PFSK-1 (cell line): ENCODE measurements around the gene RBBP6.

ENCODE experiments used
- FOXP2 ChIP-seq: optimal IDR thresholded peaks from 2 replicates; pipeline ENCODE3; 2011; ENCODE audit warnings: borderline replicate concordance, control low read depth, inconsistent platforms; ENCODE audit not compliant: insufficient read depth; ENCODE audit errors: extremely low read length, extremely low read depth
- POLR2AphosphoS5 ChIP-seq: IDR thresholded peaks from 2 replicates; pipeline ENCODE4 v1.6.1; 2012; ENCODE audit warnings: low read depth, mild to moderate bottlenecking, control low read depth, low read length, moderate library complexity
- SIN3A ChIP-seq: IDR thresholded peaks from 2 replicates; pipeline ENCODE4 v1.6.1; 2012; ENCODE audit warnings: mild to moderate bottlenecking, low read length, moderate library complexity, borderline replicate concordance; ENCODE audit not compliant: insufficient read depth
- TAF1 ChIP-seq: IDR thresholded peaks from 2 replicates; pipeline ENCODE4 v1.6.1; 2012; ENCODE audit warnings: low read length, control low read depth, borderline replicate concordance; ENCODE audit not compliant: insufficient read depth
- TF ChIP-seq, protein P1 (sequence below), 2 experiments: IDR thresholded peaks; 2 replicates each; pipeline versions ENCODE4 v1.6.1 to v1.8.0; 2011 to 2012; ENCODE audit warnings: low read depth in 2 of 2, low read length in 2 of 2, control low read depth in 1 of 2, inconsistent platforms in 1 of 2, mild to moderate bottlenecking in 1 of 2, moderate library complexity in 1 of 2; ENCODE audit not compliant: insufficient read depth in 1 of 2

Gene RBBP6

DNA sequence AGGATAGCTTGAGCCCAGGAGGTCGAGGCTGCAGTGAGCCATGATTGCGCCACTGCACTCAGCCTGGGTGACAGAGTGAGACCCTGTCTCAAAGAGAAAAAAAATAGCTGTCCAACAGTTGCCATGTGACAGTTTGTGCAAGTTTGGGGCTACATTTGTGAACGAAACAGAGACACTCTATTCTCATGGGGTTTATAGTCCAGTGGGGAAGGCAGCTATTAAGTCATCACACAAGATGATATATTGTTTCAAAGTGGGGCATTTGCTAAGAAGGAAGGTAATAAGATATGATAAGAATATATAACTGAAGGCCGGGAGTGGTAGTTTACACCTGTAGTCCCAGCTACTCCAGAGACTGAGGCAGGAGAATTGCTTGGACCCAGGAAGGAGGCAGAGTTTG is 73.3 kb downstream of the RBBP6 start:
- TF ChIP-seq TAF1, result no peak
- no peak for TF ChIP-seq POLR2AphosphoS5
- TF ChIP-seq, protein P1, sequence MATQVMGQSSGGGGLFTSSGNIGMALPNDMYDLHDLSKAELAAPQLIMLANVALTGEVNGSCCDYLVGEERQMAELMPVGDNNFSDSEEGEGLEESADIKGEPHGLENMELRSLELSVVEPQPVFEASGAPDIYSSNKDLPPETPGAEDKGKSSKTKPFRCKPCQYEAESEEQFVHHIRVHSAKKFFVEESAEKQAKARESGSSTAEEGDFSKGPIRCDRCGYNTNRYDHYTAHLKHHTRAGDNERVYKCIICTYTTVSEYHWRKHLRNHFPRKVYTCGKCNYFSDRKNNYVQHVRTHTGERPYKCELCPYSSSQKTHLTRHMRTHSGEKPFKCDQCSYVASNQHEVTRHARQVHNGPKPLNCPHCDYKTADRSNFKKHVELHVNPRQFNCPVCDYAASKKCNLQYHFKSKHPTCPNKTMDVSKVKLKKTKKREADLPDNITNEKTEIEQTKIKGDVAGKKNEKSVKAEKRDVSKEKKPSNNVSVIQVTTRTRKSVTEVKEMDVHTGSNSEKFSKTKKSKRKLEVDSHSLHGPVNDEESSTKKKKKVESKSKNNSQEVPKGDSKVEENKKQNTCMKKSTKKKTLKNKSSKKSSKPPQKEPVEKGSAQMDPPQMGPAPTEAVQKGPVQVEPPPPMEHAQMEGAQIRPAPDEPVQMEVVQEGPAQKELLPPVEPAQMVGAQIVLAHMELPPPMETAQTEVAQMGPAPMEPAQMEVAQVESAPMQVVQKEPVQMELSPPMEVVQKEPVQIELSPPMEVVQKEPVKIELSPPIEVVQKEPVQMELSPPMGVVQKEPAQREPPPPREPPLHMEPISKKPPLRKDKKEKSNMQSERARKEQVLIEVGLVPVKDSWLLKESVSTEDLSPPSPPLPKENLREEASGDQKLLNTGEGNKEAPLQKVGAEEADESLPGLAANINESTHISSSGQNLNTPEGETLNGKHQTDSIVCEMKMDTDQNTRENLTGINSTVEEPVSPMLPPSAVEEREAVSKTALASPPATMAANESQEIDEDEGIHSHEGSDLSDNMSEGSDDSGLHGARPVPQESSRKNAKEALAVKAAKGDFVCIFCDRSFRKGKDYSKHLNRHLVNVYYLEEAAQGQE (IDR thresholded peaks at IDR 0.05; ENCODE audit: insufficient read depth in 1 of 2, low read depth in 2 of 2, low read length in 2 of 2), result no peak

DNA sequence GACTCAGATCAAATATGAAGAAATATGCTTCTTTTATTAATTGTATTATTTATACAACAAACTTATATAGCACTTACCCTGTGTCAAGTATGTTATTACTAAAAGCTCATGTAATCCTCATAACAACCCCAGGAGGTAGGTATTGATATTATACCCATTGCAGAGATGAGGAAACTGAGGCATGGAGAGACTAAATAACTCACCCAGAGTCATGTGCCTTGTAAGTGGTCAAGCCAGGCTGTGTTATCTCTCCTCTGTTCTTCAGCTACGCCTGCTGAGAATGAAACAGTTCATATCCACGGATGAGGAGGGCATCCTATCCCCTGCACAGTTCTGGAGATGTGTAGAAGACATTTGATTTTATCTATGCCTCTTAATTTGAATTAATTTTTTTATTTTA is 78.1 kb downstream of the RBBP6 start:
- TF ChIP-seq TAF1, result no peak
- TF ChIP-seq, protein P1 (IDR thresholded peaks at IDR 0.05; ENCODE audit: insufficient read depth in 1 of 2, low read depth in 2 of 2, low read length in 2 of 2), result no peak
- no peak for TF ChIP-seq SIN3A
- no peak for TF ChIP-seq FOXP2
- no peak for TF ChIP-seq POLR2AphosphoS5
